GM21381 (cell line): ENCODE measurements around the gene HMGB3.
"Not testable (repeated sequence)": the region's sequence is repeated elsewhere in the genome, so short reads cannot be mapped to it uniquely, and the experiment has no call there.

ENCODE experiments used
- ATAC-seq: cut with Tn5 transposase; IDR thresholded peaks from one replicate; pipeline ENCODE4 v1.9.1; 2021; ENCODE audit warnings: mild to moderate bottlenecking, moderate library complexity; ENCODE audit not compliant: unreplicated experiment

The HMGB3 gene

GRCh38 chrX:150975655-150976390 is 7.3 kb upstream of the HMGB3 start:
- ATAC-seq = no peak

- no peak for ATAC-seq
These were observed 5.5 kb upstream of the HMGB3 start for GRCh38 chrX:150977411-150978162.

GRCh38 chrX:150980186-150980585 is 2.9 kb upstream of the HMGB3 start:
- ATAC-seq = no peak

- no peak for ATAC-seq
These were observed 2.4 kb upstream of the HMGB3 start for GRCh38 chrX:150980711-150981110.

- ATAC-seq = no peak
These were observed 824 bp upstream of the HMGB3 start for GRCh38 chrX:150982235-150982787.

- peak; percentile 16 for ATAC-seq
These were observed 510 bp downstream of the HMGB3 start for GRCh38 chrX:150983521-150984168.

GRCh38 chrX:150984169-150984824 is 1.2 kb downstream of the HMGB3 start:
- peak; percentile 3 for ATAC-seq

- not testable (repeated sequence) for ATAC-seq
These were observed 4.6 kb downstream of the HMGB3 start for GRCh38 chrX:150987687-150988086.

GRCh38 chrX:150989420-150989819 is 6.3 kb downstream of the HMGB3 start:
- ATAC-seq = no peak

GRCh38 chrX:150990910-150991309 is 7.8 kb downstream of the HMGB3 start:
- ATAC-seq = no peak

- no peak for ATAC-seq
These were observed 17.8 kb downstream of the HMGB3 start for GRCh38 chrX:151000861-151001331.

GRCh38 chrX:151004085-151004484 is 20.9 kb downstream of the HMGB3 start:
- ATAC-seq = no peak

- ATAC-seq = no peak
These were observed 23.4 kb downstream of the HMGB3 start for GRCh38 chrX:151006410-151007109.

GRCh38 chrX:151009582-151009981 is 26.4 kb downstream of the HMGB3 start:
- no peak for ATAC-seq

GRCh38 chrX:151013164-151013743 is 30.1 kb downstream of the HMGB3 start:
- no peak for ATAC-seq

- no peak for ATAC-seq
These were observed 32.5 kb downstream of the HMGB3 start for GRCh38 chrX:151015684-151016083.

GRCh38 chrX:151019856-151020255 is 36.7 kb downstream of the HMGB3 start:
- no peak for ATAC-seq

- no peak for ATAC-seq
These were observed 47.7 kb downstream of the HMGB3 start for GRCh38 chrX:151030845-151031244.

- no peak for ATAC-seq
These were observed 48.3 kb downstream of the HMGB3 start for GRCh38 chrX:151031391-151031975.
